K562 (cell line): ENCODE data around the gene RNF224. TPM values are rescaled to one million over a fixed set of nuclear protein-coding genes. Genes with fewer than 3 reads are reported as not detected.

Source experiments
- HDGF ChIP-seq: fragments of 450-650 bp; IDR thresholded peaks from 2 replicates; pipeline ENCODE4 v1.6.1; 2016
- ILF3 ChIP-seq: fragments of 450-650 bp; IDR thresholded peaks from 2 replicates; pipeline ENCODE4 v1.6.1; 2018; ENCODE audit warnings: antibody characterized with exemption, mild to moderate bottlenecking, moderate library complexity, borderline replicate concordance
- MYC ChIP-seq, 2 experiments: fragments of 250-450 bp in 1 of 2; sonication (Bioruptor Pico) in 1 of 2; IDR thresholded peaks; 2 replicates each; pipeline versions ENCODE4 v1.5.1 to v1.6.1; 2012 to 2021; ENCODE audit warnings: low read depth in 2 of 2, borderline replicate concordance in 1 of 2, improper control_type of control experiment in 1 of 2, low read length in 1 of 2, mild to moderate bottlenecking in 1 of 2, moderate library complexity in 1 of 2
- NCOA6 ChIP-seq: fragments of 450-650 bp; IDR thresholded peaks from 2 replicates; pipeline ENCODE4 v1.6.1; 2017; ENCODE audit warnings: mild to moderate bottlenecking
- NR1H2 ChIP-seq: sonication (generic); formaldehyde crosslinking; IDR thresholded peaks from 2 replicates; pipeline ENCODE4 v1.4.0; 2020; ENCODE audit warnings: mild to moderate bottlenecking, missing genetic modification reagents
- NR2F6 ChIP-seq: fragments of 450-650 bp; formaldehyde crosslinking; IDR thresholded peaks from 2 replicates; pipeline ENCODE4 v1.4.0; 2020; ENCODE audit warnings: mild to moderate bottlenecking
- PYGO2 ChIP-seq: fragments of 450-650 bp; IDR thresholded peaks from 2 replicates; pipeline ENCODE4 v1.6.1; 2016; ENCODE audit warnings: mild to moderate bottlenecking, missing genetic modification characterization, moderate library complexity, missing compliant biosample characterization
- RUNX1 ChIP-seq: sonication (generic); IDR thresholded peaks from 2 replicates; pipeline ENCODE4 v1.6.1; 2016; ENCODE audit warnings: antibody characterized with exemption, low read depth
- ZNF124 ChIP-seq: sonication (generic); formaldehyde crosslinking; IDR thresholded peaks from 2 replicates; pipeline ENCODE4 v1.8.1; 2022; ENCODE audit warnings: missing genetic modification reagents
- ZNF551 ChIP-seq: fragments of 250-450 bp; sonication (Bioruptor Pico); IDR thresholded peaks from 2 replicates; pipeline ENCODE4 v1.5.0; 2021; ENCODE audit warnings: mild to moderate bottlenecking, moderate library complexity
- ZNF57 ChIP-seq: fragments of 450-650 bp; formaldehyde crosslinking; IDR thresholded peaks from 2 replicates; pipeline ENCODE4 v1.4.0; 2020; ENCODE audit warnings: mild to moderate bottlenecking, moderate library complexity
- ZNF695 ChIP-seq: fragments of 450-650 bp; formaldehyde crosslinking; IDR thresholded peaks from 2 replicates; pipeline ENCODE4 v1.4.0; 2020; ENCODE audit warnings: mild to moderate bottlenecking, moderate library complexity
- polyA plus RNA-seq, 8 experiments: library from polyadenylated mRNA; depleted of rRNA in 4 of 8; stranded (reverse) in 5 of 8; unstranded in 3 of 8; fragments of >200 nt; fragmentation: Nextera tagmentation in 2 of 8; fragmentation: Illumina TruSeq in 1 of 8; extraction: Ambion mirVana in 2 of 8; extraction: Trizol in 1 of 8; gene quantifications; 2 replicates each; pipeline versions ENCODE4 v1.2.1 to v1.2.3, GENCODE V29; 2011 to 2014; ENCODE audit warnings: inconsistent platforms in 1 of 8, missing spikeins in 1 of 8
- total RNA-seq, 7 experiments: library from RNA; depleted of rRNA in 6 of 7; stranded (reverse); fragments of >200 nt in 6 of 7; fragmentation: Illumina TruSeq in 2 of 7; extraction: Trizol in 2 of 7; gene quantifications; 2 replicates each; pipeline versions ENCODE4 v1.2.1 to v1.2.3, GENCODE V29; 2011 to 2021; ENCODE audit warnings: low replicate concordance in 1 of 7
- TF ChIP-seq, protein P1 (sequence below): fragments of 200-600 bp; sonication (generic); IDR thresholded peaks from one replicate; pipeline ENCODE4 v1.6.1; 2012; ENCODE audit warnings: mild to moderate bottlenecking, low read depth, low read length, inconsistent platforms
- TF ChIP-seq, protein P2 (sequence below): sonication (generic); formaldehyde crosslinking; IDR thresholded peaks from 2 replicates; pipeline ENCODE4 v1.8.0; 2022; ENCODE audit warnings: missing genetic modification reagents, mild to moderate bottlenecking, borderline replicate concordance

The RNF224 gene
- total and polyA plus RNA-seq, 9 of the 15 experiments (the other 6 are each of a cell fraction or from before 2014, with no cell fraction given): not detected

DNA sequence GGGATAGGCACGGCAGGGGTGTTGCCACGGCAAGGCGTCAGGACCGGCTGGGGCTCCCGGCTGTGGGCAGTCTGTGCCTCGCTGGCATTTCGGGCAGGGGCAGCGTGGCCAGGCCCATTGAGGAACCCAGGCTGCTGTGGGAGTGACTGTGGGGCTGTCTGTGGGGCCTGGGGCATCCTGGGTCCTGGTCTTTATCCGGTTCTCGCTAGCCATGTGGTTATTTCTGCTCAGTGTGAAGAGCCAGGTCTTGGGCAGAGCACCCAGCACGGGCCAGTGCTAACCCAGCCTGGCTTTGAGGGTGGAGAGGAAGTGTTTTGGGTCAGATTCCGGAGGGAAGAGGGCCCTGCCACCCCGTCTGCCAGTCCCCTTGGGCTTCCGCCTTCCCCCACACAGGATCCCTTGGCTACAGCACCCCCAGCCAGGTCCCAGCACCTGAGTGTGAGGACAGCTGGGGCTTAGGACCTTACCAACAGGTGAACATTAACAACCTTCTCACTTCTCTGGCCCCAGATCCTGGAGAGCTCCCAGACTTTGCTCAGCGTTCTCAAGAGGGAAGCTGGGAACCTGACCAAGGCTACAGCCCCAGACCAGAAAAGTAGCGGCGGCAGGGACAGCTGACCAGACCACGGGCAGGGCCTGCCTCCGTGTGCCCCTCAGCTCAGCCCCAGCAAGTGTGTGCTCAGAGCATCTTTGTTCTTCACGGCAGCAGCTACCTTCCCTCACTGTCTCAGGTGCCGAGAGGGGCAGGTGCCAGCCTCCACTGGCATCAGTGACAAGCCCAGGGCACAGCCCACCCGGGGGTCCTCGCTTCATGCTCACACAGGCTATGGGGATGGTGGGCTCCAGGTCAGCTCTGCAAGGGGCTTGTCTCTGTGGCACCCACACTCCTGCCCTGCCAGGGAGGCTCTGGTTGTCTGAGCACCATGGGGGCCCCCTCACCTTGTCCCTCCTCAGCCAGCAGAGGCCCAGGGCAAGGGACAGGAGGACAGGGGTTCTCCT lies 37.7 kb upstream of the RNF224 start (continued):
- no peak for TF ChIP-seq PYGO2 (tag)
- no peak for TF ChIP-seq HDGF
- no peak for TF ChIP-seq ZNF695 (CRISPR knock-in tag)
- 0 out of 2 replicates have a peak, but pooled peaks have one; percentile 26 for TF ChIP-seq RUNX1
- no peak for TF ChIP-seq ZNF551 (CRISPR knock-in tag)
- TF ChIP-seq NCOA6: no peak
- TF ChIP-seq ZNF124: 0 out of 2 replicates have a peak, but pooled peaks have one; percentile 18
- TF ChIP-seq ILF3: no peak
- TF ChIP-seq, protein P1, sequence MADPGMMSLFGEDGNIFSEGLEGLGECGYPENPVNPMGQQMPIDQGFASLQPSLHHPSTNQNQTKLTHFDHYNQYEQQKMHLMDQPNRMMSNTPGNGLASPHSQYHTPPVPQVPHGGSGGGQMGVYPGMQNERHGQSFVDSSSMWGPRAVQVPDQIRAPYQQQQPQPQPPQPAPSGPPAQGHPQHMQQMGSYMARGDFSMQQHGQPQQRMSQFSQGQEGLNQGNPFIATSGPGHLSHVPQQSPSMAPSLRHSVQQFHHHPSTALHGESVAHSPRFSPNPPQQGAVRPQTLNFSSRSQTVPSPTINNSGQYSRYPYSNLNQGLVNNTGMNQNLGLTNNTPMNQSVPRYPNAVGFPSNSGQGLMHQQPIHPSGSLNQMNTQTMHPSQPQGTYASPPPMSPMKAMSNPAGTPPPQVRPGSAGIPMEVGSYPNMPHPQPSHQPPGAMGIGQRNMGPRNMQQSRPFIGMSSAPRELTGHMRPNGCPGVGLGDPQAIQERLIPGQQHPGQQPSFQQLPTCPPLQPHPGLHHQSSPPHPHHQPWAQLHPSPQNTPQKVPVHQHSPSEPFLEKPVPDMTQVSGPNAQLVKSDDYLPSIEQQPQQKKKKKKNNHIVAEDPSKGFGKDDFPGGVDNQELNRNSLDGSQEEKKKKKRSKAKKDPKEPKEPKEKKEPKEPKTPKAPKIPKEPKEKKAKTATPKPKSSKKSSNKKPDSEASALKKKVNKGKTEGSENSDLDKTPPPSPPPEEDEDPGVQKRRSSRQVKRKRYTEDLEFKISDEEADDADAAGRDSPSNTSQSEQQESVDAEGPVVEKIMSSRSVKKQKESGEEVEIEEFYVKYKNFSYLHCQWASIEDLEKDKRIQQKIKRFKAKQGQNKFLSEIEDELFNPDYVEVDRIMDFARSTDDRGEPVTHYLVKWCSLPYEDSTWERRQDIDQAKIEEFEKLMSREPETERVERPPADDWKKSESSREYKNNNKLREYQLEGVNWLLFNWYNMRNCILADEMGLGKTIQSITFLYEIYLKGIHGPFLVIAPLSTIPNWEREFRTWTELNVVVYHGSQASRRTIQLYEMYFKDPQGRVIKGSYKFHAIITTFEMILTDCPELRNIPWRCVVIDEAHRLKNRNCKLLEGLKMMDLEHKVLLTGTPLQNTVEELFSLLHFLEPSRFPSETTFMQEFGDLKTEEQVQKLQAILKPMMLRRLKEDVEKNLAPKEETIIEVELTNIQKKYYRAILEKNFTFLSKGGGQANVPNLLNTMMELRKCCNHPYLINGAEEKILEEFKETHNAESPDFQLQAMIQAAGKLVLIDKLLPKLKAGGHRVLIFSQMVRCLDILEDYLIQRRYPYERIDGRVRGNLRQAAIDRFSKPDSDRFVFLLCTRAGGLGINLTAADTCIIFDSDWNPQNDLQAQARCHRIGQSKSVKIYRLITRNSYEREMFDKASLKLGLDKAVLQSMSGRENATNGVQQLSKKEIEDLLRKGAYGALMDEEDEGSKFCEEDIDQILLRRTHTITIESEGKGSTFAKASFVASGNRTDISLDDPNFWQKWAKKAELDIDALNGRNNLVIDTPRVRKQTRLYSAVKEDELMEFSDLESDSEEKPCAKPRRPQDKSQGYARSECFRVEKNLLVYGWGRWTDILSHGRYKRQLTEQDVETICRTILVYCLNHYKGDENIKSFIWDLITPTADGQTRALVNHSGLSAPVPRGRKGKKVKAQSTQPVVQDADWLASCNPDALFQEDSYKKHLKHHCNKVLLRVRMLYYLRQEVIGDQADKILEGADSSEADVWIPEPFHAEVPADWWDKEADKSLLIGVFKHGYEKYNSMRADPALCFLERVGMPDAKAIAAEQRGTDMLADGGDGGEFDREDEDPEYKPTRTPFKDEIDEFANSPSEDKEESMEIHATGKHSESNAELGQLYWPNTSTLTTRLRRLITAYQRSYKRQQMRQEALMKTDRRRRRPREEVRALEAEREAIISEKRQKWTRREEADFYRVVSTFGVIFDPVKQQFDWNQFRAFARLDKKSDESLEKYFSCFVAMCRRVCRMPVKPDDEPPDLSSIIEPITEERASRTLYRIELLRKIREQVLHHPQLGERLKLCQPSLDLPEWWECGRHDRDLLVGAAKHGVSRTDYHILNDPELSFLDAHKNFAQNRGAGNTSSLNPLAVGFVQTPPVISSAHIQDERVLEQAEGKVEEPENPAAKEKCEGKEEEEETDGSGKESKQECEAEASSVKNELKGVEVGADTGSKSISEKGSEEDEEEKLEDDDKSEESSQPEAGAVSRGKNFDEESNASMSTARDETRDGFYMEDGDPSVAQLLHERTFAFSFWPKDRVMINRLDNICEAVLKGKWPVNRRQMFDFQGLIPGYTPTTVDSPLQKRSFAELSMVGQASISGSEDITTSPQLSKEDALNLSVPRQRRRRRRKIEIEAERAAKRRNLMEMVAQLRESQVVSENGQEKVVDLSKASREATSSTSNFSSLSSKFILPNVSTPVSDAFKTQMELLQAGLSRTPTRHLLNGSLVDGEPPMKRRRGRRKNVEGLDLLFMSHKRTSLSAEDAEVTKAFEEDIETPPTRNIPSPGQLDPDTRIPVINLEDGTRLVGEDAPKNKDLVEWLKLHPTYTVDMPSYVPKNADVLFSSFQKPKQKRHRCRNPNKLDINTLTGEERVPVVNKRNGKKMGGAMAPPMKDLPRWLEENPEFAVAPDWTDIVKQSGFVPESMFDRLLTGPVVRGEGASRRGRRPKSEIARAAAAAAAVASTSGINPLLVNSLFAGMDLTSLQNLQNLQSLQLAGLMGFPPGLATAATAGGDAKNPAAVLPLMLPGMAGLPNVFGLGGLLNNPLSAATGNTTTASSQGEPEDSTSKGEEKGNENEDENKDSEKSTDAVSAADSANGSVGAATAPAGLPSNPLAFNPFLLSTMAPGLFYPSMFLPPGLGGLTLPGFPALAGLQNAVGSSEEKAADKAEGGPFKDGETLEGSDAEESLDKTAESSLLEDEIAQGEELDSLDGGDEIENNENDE: no peak
- TF ChIP-seq ZNF57 (CRISPR knock-in tag): no peak
- TF ChIP-seq MYC (IDR thresholded peaks at IDR 0.05; ENCODE audit: low read depth, low read length): no peak
- no peak for TF ChIP-seq MYC (CRISPR knock-in tag; IDR thresholded peaks at IDR 0.05; ENCODE audit: borderline replicate concordance, low read depth)
- TF ChIP-seq NR1H2 (CRISPR knock-in tag): no peak
- TF ChIP-seq, protein P2, sequence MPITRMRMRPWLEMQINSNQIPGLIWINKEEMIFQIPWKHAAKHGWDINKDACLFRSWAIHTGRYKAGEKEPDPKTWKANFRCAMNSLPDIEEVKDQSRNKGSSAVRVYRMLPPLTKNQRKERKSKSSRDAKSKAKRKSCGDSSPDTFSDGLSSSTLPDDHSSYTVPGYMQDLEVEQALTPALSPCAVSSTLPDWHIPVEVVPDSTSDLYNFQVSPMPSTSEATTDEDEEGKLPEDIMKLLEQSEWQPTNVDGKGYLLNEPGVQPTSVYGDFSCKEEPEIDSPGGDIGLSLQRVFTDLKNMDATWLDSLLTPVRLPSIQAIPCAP: no peak
- 0 out of 2 replicates have a peak, but pooled peaks have one; percentile 45 for TF ChIP-seq NR2F6 (CRISPR knock-in tag)
